ENCODE measurements around the gene SYNE1.

Gene SYNE1

DNA sequence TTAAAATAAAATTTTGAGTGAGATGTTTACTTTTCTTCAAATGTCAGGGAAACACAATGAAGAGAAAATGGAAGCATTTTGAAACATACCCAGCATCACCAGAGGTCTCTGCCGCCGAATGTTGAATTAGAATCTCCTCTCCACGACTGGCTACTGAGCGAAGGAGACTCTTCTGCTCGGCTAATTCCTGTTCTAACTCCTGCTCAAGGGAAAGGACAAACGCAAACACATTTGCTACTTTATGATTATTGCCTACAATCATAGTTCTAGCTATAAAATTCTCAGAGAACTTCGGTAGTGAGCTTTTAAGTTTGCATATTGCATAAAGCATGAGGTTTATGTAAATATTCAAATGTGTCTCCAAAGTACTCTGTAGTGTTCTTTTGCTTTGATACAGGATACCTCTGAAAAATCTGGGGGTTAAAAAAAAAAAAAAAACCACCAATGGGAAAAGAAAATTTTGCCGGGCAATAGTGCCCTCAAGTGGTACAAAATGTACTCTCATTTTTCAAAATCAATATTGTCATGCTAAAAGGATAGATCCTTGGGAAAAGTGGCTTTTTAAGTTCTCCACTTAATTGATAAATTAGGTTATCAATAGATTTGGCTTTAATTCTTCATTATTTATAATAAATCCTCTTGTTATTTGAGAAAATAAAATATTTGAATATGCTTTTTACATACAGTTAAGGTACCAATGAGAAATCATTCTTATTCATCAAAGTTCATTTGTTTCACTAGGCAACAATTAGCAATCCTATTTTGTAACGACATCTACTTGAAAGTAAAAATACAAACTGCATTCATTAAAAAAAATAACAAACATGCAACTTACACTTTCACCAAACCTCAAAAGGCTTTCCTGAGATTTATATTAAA is 369.0 kb downstream of the SYNE1 start:
- TF ChIP-seq POLR2A (IDR thresholded peaks at IDR 0.05; ENCODE audit: low read length) (no peak), GATA1 (IDR thresholded peaks at IDR 0.05; ENCODE audit: low read depth, low read length) (no peak)
- DNase-seq: peak; percentile 5 to 34

- TF ChIP-seq POLR2A (IDR thresholded peaks at IDR 0.05; ENCODE audit: low read length): no peak
- no peak for TF ChIP-seq GATA1 (IDR thresholded peaks at IDR 0.05; ENCODE audit: low read depth, low read length)
- DNase-seq: no peak
Measured at GRCh38 chr6:152265651-152266050, 371.5 kb downstream of the SYNE1 start.

- no peak for TF ChIP-seq GATA1 (IDR thresholded peaks at IDR 0.05; ENCODE audit: low read depth, low read length)
- TF ChIP-seq POLR2A (IDR thresholded peaks at IDR 0.05; ENCODE audit: low read length): no peak
- DNase-seq: no peak
Measured at GRCh38 chr6:152263582-152263981, 373.6 kb downstream of the SYNE1 start.

DNA sequence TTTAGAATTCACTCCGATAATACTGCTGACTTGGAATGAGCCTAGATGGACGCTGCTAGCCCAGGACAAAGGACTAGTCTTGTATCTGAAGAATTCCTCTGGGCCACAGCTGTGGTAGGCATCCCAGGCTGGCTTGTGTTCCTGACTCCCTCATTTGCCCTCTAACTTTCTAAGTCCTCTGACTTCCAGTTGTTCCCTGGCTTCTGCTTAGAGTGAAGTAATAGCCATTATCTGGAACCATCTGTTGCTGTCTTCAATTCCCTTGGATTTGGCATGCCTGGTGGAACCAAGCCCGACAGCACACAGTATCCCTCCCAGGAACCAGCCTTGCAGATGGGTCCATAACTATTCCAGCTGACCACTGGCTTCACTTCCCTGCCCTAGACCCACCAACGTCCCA is 376.0 kb downstream of the SYNE1 start:
- no peak for DNase-seq
- TF ChIP-seq GATA1 (IDR thresholded peaks at IDR 0.05; ENCODE audit: low read depth, low read length) (no peak), POLR2A (IDR thresholded peaks at IDR 0.05; ENCODE audit: low read length) (no peak)

GRCh38 chr6:152259234-152259633 is 377.9 kb downstream of the SYNE1 start:
- no peak for DNase-seq
- no peak for TF ChIP-seq GATA1 (IDR thresholded peaks at IDR 0.05; ENCODE audit: low read depth, low read length)
- TF ChIP-seq POLR2A (IDR thresholded peaks at IDR 0.05; ENCODE audit: low read length): no peak

DNA sequence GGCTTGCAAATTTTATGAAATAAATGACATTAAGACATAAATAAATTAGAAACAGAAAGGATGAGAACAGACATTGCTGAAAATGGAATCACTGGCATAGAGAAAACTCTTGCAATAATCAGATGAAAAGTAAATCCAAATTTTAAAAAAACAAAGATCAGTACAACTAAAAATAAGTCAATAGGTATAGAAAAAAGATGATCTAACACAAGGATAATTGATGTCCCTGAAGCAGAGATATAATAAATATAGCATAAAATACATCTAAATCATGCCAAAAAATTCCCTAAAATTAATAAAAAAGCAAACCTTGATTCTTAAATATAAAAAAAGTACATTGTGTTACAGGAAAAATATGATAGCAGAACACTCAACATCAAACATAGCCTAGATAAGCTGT is 379.6 kb downstream of the SYNE1 start:
- TF ChIP-seq POLR2A (IDR thresholded peaks at IDR 0.05; ENCODE audit: low read length): no peak
- TF ChIP-seq GATA1 (IDR thresholded peaks at IDR 0.05; ENCODE audit: low read depth, low read length): no peak

DNA sequence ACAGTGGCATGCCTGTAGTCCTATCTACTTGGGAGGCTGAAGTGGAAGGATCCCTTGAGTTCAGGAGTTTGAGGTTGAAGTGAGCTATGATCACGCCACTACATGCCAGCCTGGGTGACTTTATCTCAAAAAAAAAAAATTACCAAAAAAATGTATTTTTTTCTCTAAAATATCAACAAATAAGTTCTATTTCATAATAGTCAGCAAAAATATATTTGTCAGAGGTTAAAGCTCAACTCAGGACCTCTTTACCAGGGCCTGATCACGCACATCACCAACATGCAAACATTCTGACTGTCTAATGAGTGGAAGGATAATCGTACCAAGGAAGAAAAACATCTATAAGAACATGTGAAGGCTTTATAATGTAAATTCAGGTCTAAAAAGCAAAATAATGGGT is 387.0 kb downstream of the SYNE1 start:
- TF ChIP-seq GATA1 (IDR thresholded peaks at IDR 0.05; ENCODE audit: low read depth, low read length) (no peak), POLR2A (IDR thresholded peaks at IDR 0.05; ENCODE audit: low read length) (no peak)

More for the DNA sequence above, 379.6 kb downstream of the SYNE1 start:
- DNase-seq: no peak

GRCh38 chr6:152248980-152249379 is 388.2 kb downstream of the SYNE1 start:
- no peak for DNase-seq
- TF ChIP-seq POLR2A (IDR thresholded peaks at IDR 0.05; ENCODE audit: low read length) (no peak), GATA1 (IDR thresholded peaks at IDR 0.05; ENCODE audit: low read depth, low read length) (no peak)

More for the DNA sequence above, 387.0 kb downstream of the SYNE1 start:
- DNase-seq: no peak

DNA sequence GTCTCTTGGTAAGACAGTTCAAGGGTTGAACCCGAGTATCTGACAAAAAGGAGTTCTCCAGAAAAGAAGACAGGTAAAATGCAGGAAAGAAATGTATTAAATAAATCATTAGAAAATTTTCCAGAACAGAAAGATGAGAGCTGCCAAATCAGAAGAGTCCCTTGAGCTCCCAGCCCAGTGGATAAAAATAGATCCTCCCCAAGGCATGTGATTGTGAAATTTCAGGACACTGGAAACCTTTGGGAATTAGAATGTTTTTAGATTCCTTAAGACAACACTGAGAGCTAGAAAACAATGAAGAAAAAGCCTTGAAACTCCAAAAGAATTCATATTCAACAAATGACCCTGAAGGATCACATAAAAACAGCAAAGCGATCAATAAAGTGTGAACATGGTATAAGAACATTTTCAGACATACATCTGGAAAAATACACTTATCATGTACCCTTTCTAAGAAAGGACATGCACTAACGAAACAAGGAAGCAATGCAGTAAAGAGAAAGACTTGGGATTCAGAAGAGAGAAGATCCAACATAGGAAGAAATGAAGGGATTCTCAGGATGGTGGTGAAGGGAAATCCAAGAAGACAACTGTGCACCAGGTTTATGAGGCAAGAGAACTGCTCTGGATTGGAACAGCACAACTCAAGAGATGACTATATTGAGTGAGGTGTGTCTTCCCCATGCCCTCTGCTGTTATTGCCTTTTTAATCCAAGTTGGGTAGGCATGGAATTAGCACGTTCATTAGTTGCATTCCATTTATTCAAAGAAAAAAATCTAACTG is 390.4 kb downstream of the SYNE1 start:
- no peak for DNase-seq
- no peak for TF ChIP-seq POLR2A (IDR thresholded peaks at IDR 0.05; ENCODE audit: low read length)
- TF ChIP-seq GATA1 (IDR thresholded peaks at IDR 0.05; ENCODE audit: low read depth, low read length): no peak

DNA sequence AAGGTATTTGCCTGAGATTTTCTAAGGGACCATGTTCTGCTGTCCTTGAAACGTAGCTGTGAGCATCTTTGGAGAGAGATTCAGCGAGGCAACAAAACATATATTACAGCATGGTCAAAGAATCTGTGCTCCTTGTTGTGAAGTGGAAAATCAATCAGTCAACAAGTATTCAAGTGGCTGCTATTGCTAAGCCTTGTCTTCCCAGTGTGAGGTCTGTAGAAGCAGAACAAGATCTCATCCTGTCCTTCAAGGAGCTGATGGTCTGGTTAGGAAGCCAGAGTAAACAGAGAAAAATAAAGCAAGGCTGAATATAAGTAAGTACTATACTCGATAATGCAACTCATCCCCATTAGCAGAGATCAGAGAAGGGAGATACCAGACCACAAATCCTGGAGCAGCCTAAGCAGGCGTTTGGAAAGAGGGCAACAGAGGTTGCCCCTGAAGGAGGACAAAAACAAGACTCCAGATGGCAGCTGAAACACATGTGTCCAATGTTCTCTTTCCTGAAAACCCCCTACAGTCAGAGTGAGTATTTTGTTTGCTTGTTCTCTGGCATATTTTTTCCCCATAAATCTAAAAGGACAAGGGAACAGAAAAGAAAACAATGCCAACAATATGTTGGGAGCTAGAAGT is 392.0 kb downstream of the SYNE1 start:
- TF ChIP-seq POLR2A (IDR thresholded peaks at IDR 0.05; ENCODE audit: low read length): no peak
- TF ChIP-seq GATA1 (IDR thresholded peaks at IDR 0.05; ENCODE audit: low read depth, low read length): no peak
- DNase-seq: no peak

GRCh38 chr6:152241013-152241766 is 396.0 kb downstream of the SYNE1 start:
- no peak for TF ChIP-seq GATA1 (IDR thresholded peaks at IDR 0.05; ENCODE audit: low read depth, low read length)
- no peak for DNase-seq

GRCh38 chr6:152240436-152240835 is 396.7 kb downstream of the SYNE1 start:
- no peak for DNase-seq
- no peak for TF ChIP-seq GATA1 (IDR thresholded peaks at IDR 0.05; ENCODE audit: low read depth, low read length)
- TF ChIP-seq POLR2A (IDR thresholded peaks at IDR 0.05; ENCODE audit: low read length): no peak

- TF ChIP-seq POLR2A (IDR thresholded peaks at IDR 0.05; ENCODE audit: low read length) (no peak), GATA1 (IDR thresholded peaks at IDR 0.05; ENCODE audit: low read depth, low read length) (no peak)
- no peak for DNase-seq
Measured at GRCh38 chr6:152236370-152237097, 400.6 kb downstream of the SYNE1 start.

Data from erythroblast (primary cell).